ENCODE measurements around the gene MEFV. TPM values are rescaled to one million over a fixed set of nuclear protein-coding genes. Genes with fewer than 3 reads are reported as not detected.
A peak's percentile ranks its signal among the peaks of the same experiment; 100 is the strongest.
"Not testable (repeated sequence)": the region's sequence is repeated elsewhere in the genome, so short reads cannot be mapped to it uniquely, and the experiment has no call there.

The MEFV gene
- total RNA-seq, 2 experiments from 2014 or later, result 0.15 to 0.23 TPM

GRCh38 chr16:3282730-3283542, 26.5 kb upstream of the MEFV start, which contains the start of gene ZNF263:
Gene ZNF263, plus strand, starts transcription at chr16:3283491. Its CDS starts 328 bp downstream, at chr16:3283819.
- Mint-ChIP-seq H3K27ac (peak within 1 kb of the TSS; percentile 99), H3K27me3 (peaks cover 2% of the 10 kb centered on the region), H3K4me1 (peaks cover 32% of the 10 kb centered on the region), H3K4me3 (peak within 1 kb of the TSS; percentile 90), H3K9me3 (peaks cover 23% of the 10 kb centered on the region), H3K36me3 (ENCODE audit: low read depth) (peaks cover 42% of the 10 kb centered on the region)
- DNase-seq, result peak; percentile 94
- CTCF ChIA-PET, result interaction anchor here (0.7 to 2.7 kb wide), 9 partner anchors 15 to 366 kb away, joined by 3 to 11 read pairs (median 4); partner anchors contain the start of genes NAA60, TIGD7, ZNF174 and ZNF597
- POLR2A ChIA-PET, result interaction anchor here (0.7 to 4.7 kb wide), 35 partner anchors 9 to 329 kb away, joined by 3 to 67 read pairs (median 5); partner anchors contain the start of genes CLUAP1, NAA60, SLX4 and TIGD7

GRCh38 chr16:3282103-3282729, 25.8 kb upstream of the MEFV start:
- Mint-ChIP-seq H3K4me3 (peak overlapping the region; percentile 90), H3K36me3 (ENCODE audit: low read depth) (peaks cover 35% of the 10 kb centered on the region), H3K27me3 (peaks cover 5% of the 10 kb centered on the region), H3K9me3 (peaks cover 19% of the 10 kb centered on the region), H3K4me1 (peaks cover 32% of the 10 kb centered on the region), H3K27ac (peak overlapping the region; percentile 99)
- POLR2A ChIA-PET, result interaction anchor here (0.8 to 4.7 kb wide), 24 partner anchors 9 to 330 kb away, joined by 3 to 67 read pairs (median 6); partner anchors contain the start of genes CLUAP1, NAA60, SLX4 and TIGD7
- DNase-seq, result no peak
- CTCF ChIA-PET, result interaction anchor here (0.7 to 2.7 kb wide), 8 partner anchors 14 to 365 kb away, joined by 3 to 11 read pairs (median 3); partner anchors contain the start of genes TIGD7, ZNF174, ZNF75A and ZSCAN32

- Mint-ChIP-seq H3K36me3 (ENCODE audit: low read depth) (peaks cover 26% of the 10 kb centered on the region), H3K27me3 (peaks cover 12% of the 10 kb centered on the region), H3K27ac (no peak overlapping the region), H3K9me3 (peaks cover 17% of the 10 kb centered on the region), H3K4me3 (peak overlapping the region; percentile 36), H3K4me1 (peaks cover 29% of the 10 kb centered on the region)
- no peak for DNase-seq
- POLR2A ChIA-PET, result interaction anchor here (0.9 to 4.7 kb wide), 3 partner anchors 11 to 24 kb away, joined by 3 to 67 read pairs (median 8); partner anchors contain the start of genes TIGD7 and ZNF75A
- CTCF ChIA-PET, result no interaction called here
Measured at GRCh38 chr16:3281222-3281820, 24.9 kb upstream of the MEFV start.

GRCh38 chr16:3276679-3277078, 20.2 kb upstream of the MEFV start:
- H3K36me3 Mint-ChIP-seq (ENCODE audit: low read depth), result peaks cover 4% of the 10 kb centered on the region
- H3K9me3 Mint-ChIP-seq, result peaks cover 23% of the 10 kb centered on the region
- no peak for DNase-seq
- H3K27me3 Mint-ChIP-seq, result peaks cover 22% of the 10 kb centered on the region
- POLR2A ChIA-PET, result interaction anchor here (0.9 to 1.2 kb wide), 2 partner anchors 29 to 41 kb away, joined by 3 read pairs; partner anchors contain the start of genes TIGD7 and ZNF75A
- H3K27ac Mint-ChIP-seq, result no peak overlapping the region
- CTCF ChIA-PET, result interaction anchor here (0.7 to 1.7 kb wide), 3 partner anchors 9 to 224 kb away, joined by 3 to 4 read pairs (median 3); no protein-coding TSS in a partner anchor
- no peaks in the 10 kb centered on the region for H3K4me1 Mint-ChIP-seq
- no peak overlapping the region for H3K4me3 Mint-ChIP-seq

- Mint-ChIP-seq H3K4me1 (no peaks in the 10 kb centered on the region), H3K27ac (no peak overlapping the region), H3K9me3 (peaks cover 24% of the 10 kb centered on the region), H3K27me3 (peaks cover 22% of the 10 kb centered on the region), H3K4me3 (no peak overlapping the region), H3K36me3 (ENCODE audit: low read depth) (peaks cover 5% of the 10 kb centered on the region)
- no peak for DNase-seq
- CTCF ChIA-PET, result interaction anchor here (0.5 kb wide), 1 partner anchor 250 kb away, joined by 3 read pairs; no protein-coding TSS in a partner anchor
- POLR2A ChIA-PET, result no interaction called here
Measured at GRCh38 chr16:3274947-3275346, 18.5 kb upstream of the MEFV start.

GRCh38 chr16:3274490-3274889, 18.1 kb upstream of the MEFV start:
- ChIA-PET POLR2A (interaction anchor here (2.1 kb wide), 1 partner anchor 8 kb away, joined by 5 read pairs; the partner anchor contains the start of gene ZNF263), CTCF (no interaction called here)
- peaks cover 22% of the 10 kb centered on the region for H3K27me3 Mint-ChIP-seq
- peaks cover 6% of the 10 kb centered on the region for H3K36me3 Mint-ChIP-seq (ENCODE audit: low read depth)
- peaks cover 25% of the 10 kb centered on the region for H3K9me3 Mint-ChIP-seq
- DNase-seq, result no peak
- H3K27ac Mint-ChIP-seq, result no peak overlapping the region
- no peaks in the 10 kb centered on the region for H3K4me1 Mint-ChIP-seq
- H3K4me3 Mint-ChIP-seq, result no peak overlapping the region

GRCh38 chr16:3271281-3271680, 14.8 kb upstream of the MEFV start:
- POLR2A ChIA-PET, H3K27ac Mint-ChIP-seq, CTCF ChIA-PET, H3K4me3 Mint-ChIP-seq, DNase-seq, H3K4me1 Mint-ChIP-seq, H3K27me3 Mint-ChIP-seq: not testable (repeated sequence)
- Mint-ChIP-seq H3K9me3 (peaks cover 35% of the 10 kb centered on the region), H3K36me3 (ENCODE audit: low read depth) (peaks cover 30% of the 10 kb centered on the region)

- H3K36me3 Mint-ChIP-seq (ENCODE audit: low read depth), result peaks cover 32% of the 10 kb centered on the region
- peaks cover 35% of the 10 kb centered on the region for H3K9me3 Mint-ChIP-seq
- CTCF ChIA-PET, H3K27ac Mint-ChIP-seq, DNase-seq, H3K4me3 Mint-ChIP-seq, H3K27me3 Mint-ChIP-seq, H3K4me1 Mint-ChIP-seq, POLR2A ChIA-PET: not testable (repeated sequence)
Measured at GRCh38 chr16:3270718-3271117, 14.3 kb upstream of the MEFV start.

- H3K27me3 Mint-ChIP-seq, result no peaks in the 10 kb centered on the region
- ChIA-PET POLR2A (interaction anchor here (0.6 to 2.2 kb wide), 4 partner anchors 16 to 133 kb away, joined by 3 to 5 read pairs (median 4); partner anchors contain the start of gene ZNF213), CTCF (interaction anchor here (1.1 to 1.9 kb wide), 5 partner anchors 8 to 177 kb away, joined by 3 to 7 read pairs (median 4); partner anchors contain the start of genes ZNF174, ZNF263 and ZSCAN32)
- H3K4me3 Mint-ChIP-seq, result no peak overlapping the region
- no peak for DNase-seq
- H3K36me3 Mint-ChIP-seq (ENCODE audit: low read depth), result peaks cover 46% of the 10 kb centered on the region
- H3K9me3 Mint-ChIP-seq, result peaks cover 23% of the 10 kb centered on the region
- H3K4me1 Mint-ChIP-seq, result peaks cover 16% of the 10 kb centered on the region
- no peak overlapping the region for H3K27ac Mint-ChIP-seq
Measured at GRCh38 chr16:3268294-3268693, 11.9 kb upstream of the MEFV start.

GRCh38 chr16:3266873-3267537, 10.6 kb upstream of the MEFV start:
- no peaks in the 10 kb centered on the region for H3K27me3 Mint-ChIP-seq
- DNase-seq, result no peak
- H3K27ac Mint-ChIP-seq, result no peak overlapping the region
- H3K4me3 Mint-ChIP-seq, result no peak overlapping the region
- peaks cover 29% of the 10 kb centered on the region for H3K9me3 Mint-ChIP-seq
- ChIA-PET CTCF (interaction anchor here (0.7 to 1.9 kb wide), 8 partner anchors 9 to 234 kb away, joined by 3 to 11 read pairs (median 4); partner anchors contain the start of genes CLUAP1, ZNF174, ZNF263 and ZSCAN32), POLR2A (interaction anchor here (1.2 to 6.0 kb wide), 4 partner anchors 16 to 78 kb away, joined by 3 to 28 read pairs (median 6); partner anchors contain the start of gene ZNF200)
- peaks cover 55% of the 10 kb centered on the region for H3K36me3 Mint-ChIP-seq (ENCODE audit: low read depth)
- peaks cover 27% of the 10 kb centered on the region for H3K4me1 Mint-ChIP-seq

GRCh38 chr16:3264137-3265036, 8.0 kb upstream of the MEFV start:
- DNase-seq, result peak; percentile 96
- Mint-ChIP-seq H3K4me3 (peak overlapping the region; percentile 80), H3K9me3 (peaks cover 29% of the 10 kb centered on the region), H3K27me3 (no peaks in the 10 kb centered on the region), H3K36me3 (ENCODE audit: low read depth) (peaks cover 55% of the 10 kb centered on the region), H3K4me1 (peaks cover 30% of the 10 kb centered on the region), H3K27ac (peak overlapping the region; percentile 97)
- ChIA-PET POLR2A (interaction anchor here (0.7 to 6.0 kb wide), 11 partner anchors 19 to 216 kb away, joined by 3 to 67 read pairs (median 4); partner anchors contain the start of genes TIGD7, ZNF174, ZNF200 and ZNF213), CTCF (interaction anchor here (1.0 kb wide), 2 partner anchors 18 to 20 kb away, joined by 3 to 4 read pairs; no protein-coding TSS in a partner anchor)

Measured in activated CD4-positive, alpha-beta memory T cell treated with anti-CD3 and anti-CD28 coated beads, Interleukin-2, amount 10 ng/mL, durations not matched to agents 7 days and 5 days (primary cell).